ENCODE measurements around the gene ZNF827. TPM values are rescaled to one million over a fixed set of nuclear protein-coding genes. Genes with fewer than 3 reads are reported as not detected.

The ZNF827 gene
- total RNA-seq, 4 donors from 2014 or later: 5.2 to 11.8 (median 7.1) TPM

DNA sequence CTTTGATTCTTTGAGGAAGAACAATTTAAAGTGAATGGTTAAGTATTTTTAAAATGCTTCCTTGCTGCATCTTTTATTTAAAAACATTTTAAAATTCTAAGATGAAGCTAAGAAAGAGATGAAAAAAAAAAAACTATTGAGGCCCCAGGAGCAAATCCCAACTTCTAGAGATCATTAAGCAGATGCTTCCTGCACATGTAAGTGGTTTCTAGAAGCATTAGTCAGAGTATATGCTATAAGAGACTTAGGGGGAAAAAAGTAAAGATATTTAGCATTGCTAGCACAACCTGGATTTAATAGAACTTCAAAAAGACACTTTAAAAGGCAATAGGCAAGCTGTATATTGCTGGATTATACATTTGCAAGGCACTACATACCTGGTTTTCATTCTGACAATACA is 64.7 kb downstream of the ZNF827 start:
- TF ChIP-seq, protein P1, sequence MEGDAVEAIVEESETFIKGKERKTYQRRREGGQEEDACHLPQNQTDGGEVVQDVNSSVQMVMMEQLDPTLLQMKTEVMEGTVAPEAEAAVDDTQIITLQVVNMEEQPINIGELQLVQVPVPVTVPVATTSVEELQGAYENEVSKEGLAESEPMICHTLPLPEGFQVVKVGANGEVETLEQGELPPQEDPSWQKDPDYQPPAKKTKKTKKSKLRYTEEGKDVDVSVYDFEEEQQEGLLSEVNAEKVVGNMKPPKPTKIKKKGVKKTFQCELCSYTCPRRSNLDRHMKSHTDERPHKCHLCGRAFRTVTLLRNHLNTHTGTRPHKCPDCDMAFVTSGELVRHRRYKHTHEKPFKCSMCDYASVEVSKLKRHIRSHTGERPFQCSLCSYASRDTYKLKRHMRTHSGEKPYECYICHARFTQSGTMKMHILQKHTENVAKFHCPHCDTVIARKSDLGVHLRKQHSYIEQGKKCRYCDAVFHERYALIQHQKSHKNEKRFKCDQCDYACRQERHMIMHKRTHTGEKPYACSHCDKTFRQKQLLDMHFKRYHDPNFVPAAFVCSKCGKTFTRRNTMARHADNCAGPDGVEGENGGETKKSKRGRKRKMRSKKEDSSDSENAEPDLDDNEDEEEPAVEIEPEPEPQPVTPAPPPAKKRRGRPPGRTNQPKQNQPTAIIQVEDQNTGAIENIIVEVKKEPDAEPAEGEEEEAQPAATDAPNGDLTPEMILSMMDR (IDR thresholded peaks at IDR 0.05): no peak
- DNase-seq (ENCODE audit: low spot score) (no peak), ATAC-seq (ENCODE audit: low FRiP score) (no peak)

DNA sequence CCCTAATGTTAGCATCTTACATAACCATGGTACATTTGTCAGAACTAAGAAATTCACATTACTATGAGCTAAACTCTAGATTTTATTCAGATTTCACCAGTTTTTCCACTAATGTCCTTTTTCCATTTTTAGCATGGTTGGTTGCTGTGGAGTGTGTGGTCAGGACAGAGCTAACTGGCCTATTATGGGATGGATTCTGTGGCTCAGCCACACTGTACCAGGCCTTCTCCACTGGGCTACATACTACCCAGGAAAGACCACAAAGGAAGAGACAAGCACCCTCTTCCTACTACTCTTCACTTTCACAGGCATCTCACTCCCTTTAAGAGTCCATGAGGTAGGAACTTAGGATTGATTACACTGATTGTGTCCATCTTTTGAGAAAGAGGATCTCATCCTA is 67.4 kb downstream of the ZNF827 start:
- DNase-seq (ENCODE audit: low spot score) (no peak), ATAC-seq (ENCODE audit: low FRiP score) (no peak)
- TF ChIP-seq, protein P1 (IDR thresholded peaks at IDR 0.05): no peak

DNA sequence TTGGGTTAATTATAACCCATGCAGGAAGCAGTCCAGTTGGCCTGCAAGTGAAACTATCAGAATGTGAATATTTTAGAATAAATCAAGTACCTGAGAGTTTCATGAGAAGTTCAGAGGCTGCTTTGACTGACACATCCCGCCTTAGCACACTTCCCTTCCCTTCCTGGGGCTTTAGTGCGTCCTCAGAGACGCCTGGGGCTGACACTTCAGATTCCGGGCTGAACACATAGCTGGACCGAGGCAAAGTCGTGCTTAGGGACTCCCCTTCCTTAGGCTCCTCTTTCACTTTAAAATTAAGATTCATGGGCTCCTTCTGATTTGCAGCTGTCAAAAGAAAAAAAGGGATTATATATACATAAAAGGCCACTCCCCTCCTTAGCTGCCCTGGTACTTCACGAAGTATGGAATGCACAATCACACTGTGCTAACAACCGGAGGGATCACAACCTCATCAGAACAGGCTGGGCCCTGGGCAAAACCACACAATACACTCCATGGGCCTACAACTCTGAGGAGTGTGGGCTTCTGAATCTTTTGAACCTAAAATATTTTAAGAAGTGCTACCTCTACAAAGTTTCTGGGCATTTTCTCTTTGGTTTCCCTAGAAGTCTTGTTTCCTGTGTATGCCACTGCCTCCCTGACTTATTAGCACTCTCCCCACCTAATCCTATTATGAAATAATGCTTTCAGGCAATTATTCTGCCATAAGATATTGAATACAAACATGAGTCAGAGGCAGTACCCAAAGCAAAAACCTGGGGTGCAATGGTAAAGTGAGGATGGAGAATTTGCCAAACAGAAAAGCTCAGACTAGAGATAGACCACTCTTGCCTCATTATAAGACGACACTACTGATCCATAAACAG is 68.2 kb downstream of the ZNF827 start:
- ATAC-seq (ENCODE audit: low FRiP score) (no peak), DNase-seq (ENCODE audit: low spot score) (no peak)
- TF ChIP-seq, protein P1 (IDR thresholded peaks at IDR 0.05): no peak

DNA sequence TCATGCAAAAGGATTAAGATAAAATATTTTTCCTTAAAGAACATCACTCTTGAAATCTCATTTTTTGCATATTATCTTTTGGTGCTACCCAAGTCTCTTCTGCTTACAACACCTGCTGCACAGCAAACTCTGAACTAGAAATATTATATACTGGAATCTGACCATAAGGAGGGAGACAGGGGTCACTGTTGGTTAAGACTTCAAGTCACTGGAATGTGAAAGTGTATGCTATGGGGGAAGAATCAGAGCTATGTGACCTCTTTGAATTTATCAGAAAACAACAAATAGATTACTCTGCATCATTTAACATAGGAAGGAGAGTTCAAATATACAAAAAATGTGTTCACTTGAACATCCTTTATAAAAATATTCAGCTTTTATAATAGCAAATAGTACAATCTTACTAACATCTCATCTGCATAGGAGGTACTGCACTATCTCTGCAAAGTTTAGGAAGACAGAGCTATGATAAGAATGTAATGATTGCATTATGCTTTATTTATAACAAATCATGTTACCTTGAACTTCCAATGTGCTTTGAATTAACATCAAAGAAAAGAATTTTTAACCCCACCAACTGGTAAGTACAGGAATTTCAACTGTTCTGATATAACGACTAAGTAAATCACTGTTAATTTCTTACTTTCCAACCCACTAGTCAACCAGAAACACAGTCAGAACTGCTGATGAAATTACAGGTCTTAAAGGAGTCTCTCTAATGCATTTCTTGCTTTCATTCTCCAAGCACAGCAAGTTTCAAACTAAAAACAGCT is 69.8 kb downstream of the ZNF827 start:
- TF ChIP-seq, protein P1 (IDR thresholded peaks at IDR 0.05): no peak
- ATAC-seq (ENCODE audit: low FRiP score) (no peak), DNase-seq (ENCODE audit: low spot score) (no peak)

DNA sequence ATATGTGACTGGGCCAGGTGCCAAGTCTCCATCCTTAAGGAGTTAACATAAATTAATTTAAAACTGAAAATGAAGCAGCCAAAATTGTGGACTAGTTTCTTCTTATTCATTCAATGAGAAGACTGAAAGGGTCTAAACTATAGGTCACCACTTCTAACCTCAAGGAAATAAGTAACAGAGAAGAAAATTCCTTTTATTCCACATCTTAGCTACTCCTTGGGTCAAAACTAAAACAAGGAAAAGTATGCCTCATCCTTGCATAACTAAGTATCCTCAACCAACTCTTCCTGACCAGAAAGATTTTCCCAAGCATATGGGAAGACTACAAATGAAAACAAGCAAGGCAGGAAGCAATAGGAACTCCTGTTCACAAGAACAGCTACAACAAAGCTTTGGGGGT is 71.2 kb downstream of the ZNF827 start:
- DNase-seq (ENCODE audit: low spot score) (no peak), ATAC-seq (ENCODE audit: low FRiP score) (no peak)
- TF ChIP-seq, protein P1 (IDR thresholded peaks at IDR 0.05): no peak

DNA sequence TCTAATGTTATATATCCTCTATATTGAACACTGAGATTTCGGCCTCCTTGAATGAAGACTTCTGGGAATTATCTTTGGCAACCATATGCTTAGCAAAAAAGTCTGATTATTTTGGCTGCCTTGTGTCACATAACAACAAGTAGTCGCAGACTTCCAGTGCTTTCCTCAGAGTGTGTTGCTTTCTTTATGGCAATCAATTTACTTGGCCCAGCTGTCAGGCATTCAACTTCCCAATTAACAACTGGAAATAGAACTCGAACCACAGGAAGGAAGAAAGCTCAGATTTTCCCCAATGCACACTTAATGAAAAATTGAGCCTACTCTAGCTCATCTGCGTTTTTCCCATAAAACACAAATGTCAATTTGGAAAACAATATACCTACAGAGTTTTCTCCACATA is 71.6 kb downstream of the ZNF827 start:
- DNase-seq (ENCODE audit: low spot score) (no peak), ATAC-seq (ENCODE audit: low FRiP score) (no peak)
- TF ChIP-seq, protein P1 (IDR thresholded peaks at IDR 0.05): no peak

Measured in omental fat pad (tissue), 4 donors.